Gastroesophageal sphincter (tissue), 2 donors: Measurements from ENCODE around the gene SYNGR3.

ENCODE experiments used
- EP300 ChIP-seq: sonication (generic); formaldehyde crosslinking; IDR thresholded peaks from one replicate; pipeline ENCODE4 v1.6.1; 2017; ENCODE audit warnings: antibody characterized with exemption, mild to moderate bottlenecking
- POLR2A ChIP-seq, 2 donors: fragments of 450-650 bp; IDR thresholded peaks; one replicate each; pipeline ENCODE4 v1.6.1; 2017; ENCODE audit warnings: antibody characterized with exemption in 2 of 2, mild to moderate bottlenecking in 2 of 2, moderate library complexity in 1 of 2

GRCh38 chr16:1958715-1959268 is 31.0 kb upstream of the SYNGR3 start:
- TF ChIP-seq POLR2A (IDR thresholded peaks at IDR 0.05) = no peak
- TF ChIP-seq EP300 = no peak
